ENCODE data around the gene MGLL. TPM values are rescaled to one million over a fixed set of nuclear protein-coding genes. Genes with fewer than 3 reads are reported as not detected.

Gene MGLL
- total RNA-seq, 2 donors from 2014 or later, result 123 to 200 TPM

DNA sequence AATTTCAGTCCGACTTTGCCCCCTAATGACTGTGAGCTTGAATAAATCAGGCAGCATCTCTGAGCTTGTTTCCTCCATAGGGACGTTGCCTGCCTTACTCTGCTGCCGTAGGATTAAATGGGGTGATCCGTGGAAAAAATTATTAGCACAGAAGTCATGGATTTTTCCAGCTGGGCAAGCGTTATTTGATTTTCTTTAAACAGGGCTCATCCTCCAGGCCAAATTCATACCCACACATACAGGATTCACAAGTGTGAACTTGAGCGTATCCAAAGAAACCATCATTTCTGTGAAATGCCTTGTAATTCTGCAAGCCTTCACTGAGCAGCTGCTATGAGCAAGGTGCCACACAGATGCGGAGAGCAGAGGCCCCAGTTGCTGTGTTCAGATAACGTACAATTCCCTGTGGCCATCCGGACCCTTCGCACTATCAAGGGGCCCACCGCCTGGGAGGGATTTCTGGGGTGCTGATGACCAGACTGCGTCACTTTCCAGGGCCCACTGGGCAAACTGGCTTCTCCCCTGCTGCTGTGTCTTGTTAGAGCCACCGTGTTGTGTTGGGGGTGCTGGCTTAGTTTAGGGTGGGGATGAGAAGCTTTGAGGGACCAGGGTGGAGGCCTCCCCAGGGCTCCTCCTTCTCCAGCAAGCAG is 61.4 kb downstream of the MGLL start:
- H3K36me3 ChIP-seq, result no peaks in the 10 kb centered on the region
- TF ChIP-seq, protein P1, sequence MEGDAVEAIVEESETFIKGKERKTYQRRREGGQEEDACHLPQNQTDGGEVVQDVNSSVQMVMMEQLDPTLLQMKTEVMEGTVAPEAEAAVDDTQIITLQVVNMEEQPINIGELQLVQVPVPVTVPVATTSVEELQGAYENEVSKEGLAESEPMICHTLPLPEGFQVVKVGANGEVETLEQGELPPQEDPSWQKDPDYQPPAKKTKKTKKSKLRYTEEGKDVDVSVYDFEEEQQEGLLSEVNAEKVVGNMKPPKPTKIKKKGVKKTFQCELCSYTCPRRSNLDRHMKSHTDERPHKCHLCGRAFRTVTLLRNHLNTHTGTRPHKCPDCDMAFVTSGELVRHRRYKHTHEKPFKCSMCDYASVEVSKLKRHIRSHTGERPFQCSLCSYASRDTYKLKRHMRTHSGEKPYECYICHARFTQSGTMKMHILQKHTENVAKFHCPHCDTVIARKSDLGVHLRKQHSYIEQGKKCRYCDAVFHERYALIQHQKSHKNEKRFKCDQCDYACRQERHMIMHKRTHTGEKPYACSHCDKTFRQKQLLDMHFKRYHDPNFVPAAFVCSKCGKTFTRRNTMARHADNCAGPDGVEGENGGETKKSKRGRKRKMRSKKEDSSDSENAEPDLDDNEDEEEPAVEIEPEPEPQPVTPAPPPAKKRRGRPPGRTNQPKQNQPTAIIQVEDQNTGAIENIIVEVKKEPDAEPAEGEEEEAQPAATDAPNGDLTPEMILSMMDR (IDR thresholded peaks at IDR 0.05), result no peak
- no peaks in the 10 kb centered on the region for H3K9me3 ChIP-seq
- H3K27ac ChIP-seq, result no peak overlapping the region
- no peak overlapping the region for H3K4me3 ChIP-seq
- no peak for DNase-seq
- no peaks in the 10 kb centered on the region for H3K27me3 ChIP-seq
- intact Hi-C loops (cut with DNase I), result no loop called here
- no peak overlapping the region for H3K9ac ChIP-seq (ENCODE audit: low read depth in 2 of 2, low read length in 2 of 2)
- no peaks in the 10 kb centered on the region for H3K4me1 ChIP-seq

DNA sequence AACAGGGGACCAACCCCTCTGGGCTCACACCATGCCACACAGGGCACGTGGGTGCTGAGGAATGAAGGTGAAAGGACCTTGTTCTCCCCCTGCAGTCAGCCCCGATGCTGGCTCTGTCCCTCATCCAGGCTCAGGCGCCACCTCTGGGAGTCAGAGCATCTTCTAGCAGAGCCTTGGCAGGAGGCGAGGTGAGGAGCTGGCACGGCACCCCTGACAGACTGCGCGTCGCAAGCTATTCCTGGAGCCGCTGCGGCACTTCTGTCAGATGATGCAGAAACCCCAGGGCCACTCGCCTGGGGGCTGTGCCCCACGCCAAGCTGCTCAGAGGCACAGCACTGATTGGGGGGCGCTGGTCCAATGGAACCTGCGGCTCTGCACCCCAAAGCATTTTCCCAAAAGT is 62.0 kb downstream of the MGLL start:
- Histone ChIP-seq H3K27ac (no peak overlapping the region), H3K4me1 (no peaks in the 10 kb centered on the region), H3K36me3 (no peaks in the 10 kb centered on the region), H3K4me3 (no peak overlapping the region), H3K9ac (ENCODE audit: low read depth in 2 of 2, low read length in 2 of 2) (no peak overlapping the region), H3K9me3 (no peaks in the 10 kb centered on the region), H3K27me3 (no peaks in the 10 kb centered on the region)
- intact Hi-C loops (cut with DNase I), result no loop called here
- TF ChIP-seq, protein P1 (IDR thresholded peaks at IDR 0.05), result no peak
- no peak for DNase-seq

DNA sequence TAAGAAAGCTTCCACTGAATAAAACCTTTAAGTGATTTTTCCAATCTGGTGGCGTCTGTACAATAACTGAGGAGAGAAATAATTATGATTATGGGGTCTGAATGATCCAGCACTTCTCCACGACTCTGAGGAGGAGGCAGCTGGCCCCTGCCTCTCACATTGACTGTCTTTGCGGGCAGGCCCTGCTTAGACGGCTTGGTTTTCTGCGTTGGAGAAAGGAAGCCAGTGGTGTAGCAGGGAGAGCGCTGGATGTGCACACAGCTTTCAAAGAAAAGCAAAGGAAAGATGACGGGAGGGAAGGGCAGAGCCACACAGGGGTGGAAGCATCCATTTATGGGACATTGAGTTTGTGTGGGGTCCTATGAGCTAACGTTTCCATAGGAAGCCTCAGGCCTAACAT is 62.5 kb downstream of the MGLL start:
- H3K9ac ChIP-seq (ENCODE audit: low read depth in 2 of 2, low read length in 2 of 2), result no peak overlapping the region
- H3K9me3 ChIP-seq, result no peaks in the 10 kb centered on the region
- H3K4me3 ChIP-seq, result no peak overlapping the region
- no peaks in the 10 kb centered on the region for H3K36me3 ChIP-seq
- H3K27me3 ChIP-seq, result no peaks in the 10 kb centered on the region
- DNase-seq, result no peak
- H3K27ac ChIP-seq, result no peak overlapping the region
- intact Hi-C loops (cut with DNase I), result no loop called here
- TF ChIP-seq, protein P1 (IDR thresholded peaks at IDR 0.05), result no peak
- no peaks in the 10 kb centered on the region for H3K4me1 ChIP-seq

DNA sequence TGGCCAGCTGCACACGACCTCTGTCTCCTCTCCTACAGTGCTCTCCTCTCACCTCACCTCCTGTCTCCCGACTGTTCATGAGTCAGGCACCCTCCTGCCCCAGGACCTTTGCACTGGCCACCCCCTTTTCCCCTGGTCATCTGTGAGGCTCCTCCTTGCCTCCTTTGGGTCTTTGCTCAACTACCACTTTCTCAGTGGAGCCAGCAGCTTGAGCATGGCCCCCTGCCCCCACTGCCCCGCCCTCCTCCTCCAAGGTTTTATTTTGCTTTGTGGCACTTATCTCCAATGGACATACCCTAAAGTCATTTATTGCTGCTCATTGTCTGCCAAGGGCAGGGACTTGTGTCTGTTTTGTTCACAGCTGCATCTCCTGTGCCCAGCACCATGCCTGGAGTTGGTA is 64.3 kb downstream of the MGLL start:
- H3K27ac ChIP-seq, result no peak overlapping the region
- TF ChIP-seq, protein P1 (IDR thresholded peaks at IDR 0.05), result no peak
- H3K4me3 ChIP-seq, result no peak overlapping the region
- H3K9me3 ChIP-seq, result no peaks in the 10 kb centered on the region
- H3K36me3 ChIP-seq, result no peaks in the 10 kb centered on the region
- no peaks in the 10 kb centered on the region for H3K27me3 ChIP-seq
- DNase-seq, result no peak
- no peaks in the 10 kb centered on the region for H3K4me1 ChIP-seq
- no peak overlapping the region for H3K9ac ChIP-seq (ENCODE audit: low read depth in 2 of 2, low read length in 2 of 2)
- intact Hi-C loops (cut with DNase I), result no loop called here

DNA sequence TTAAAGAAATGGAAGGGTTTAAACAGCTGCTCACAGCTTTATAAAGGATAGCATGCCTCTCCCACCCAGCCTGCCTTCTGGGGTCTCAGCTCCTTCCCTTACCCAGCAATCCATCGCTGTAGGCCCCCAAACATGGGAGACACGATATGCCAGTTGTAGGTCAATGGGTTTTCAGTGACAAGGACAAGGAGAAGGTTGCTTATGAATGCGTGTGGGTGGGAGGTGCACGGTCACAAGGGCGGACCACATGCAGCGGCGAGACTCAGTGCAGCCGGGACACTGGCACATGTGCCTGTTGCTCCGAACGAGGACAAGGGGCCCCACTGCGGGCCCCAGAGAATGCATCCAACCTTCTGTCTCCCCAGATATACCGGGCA is 67.0 kb downstream of the MGLL start:
- DNase-seq, result no peak

More for the DNA sequence above, 67.0 kb downstream of the MGLL start:
- H3K36me3 ChIP-seq, result no peaks in the 10 kb centered on the region
- no peak overlapping the region for H3K4me3 ChIP-seq
- no peaks in the 10 kb centered on the region for H3K9me3 ChIP-seq
- TF ChIP-seq, protein P1 (IDR thresholded peaks at IDR 0.05), result no peak
- intact Hi-C loops (cut with DNase I), result no loop called here
- no peak overlapping the region for H3K27ac ChIP-seq
- no peaks in the 10 kb centered on the region for H3K27me3 ChIP-seq
- no peak overlapping the region for H3K9ac ChIP-seq (ENCODE audit: low read depth in 2 of 2, low read length in 2 of 2)
- no peaks in the 10 kb centered on the region for H3K4me1 ChIP-seq
